Raji (cell line): ENCODE data around the gene ATP11C.

Experiments
- POLR2A ChIP-seq: IDR thresholded peaks from 2 replicates; pipeline ENCODE4 v1.6.1; 2011; ENCODE audit warnings: low read depth, low read length, control low read depth; ENCODE audit not compliant: insufficient read depth

The ATP11C gene

GRCh38 chrX:139831675-139832456 is 101.0 kb downstream of the ATP11C start:
- no peak for TF ChIP-seq POLR2A

- no peak for TF ChIP-seq POLR2A
Observed at GRCh38 chrX:139831017-139831416, 101.8 kb downstream of the ATP11C start.

DNA sequence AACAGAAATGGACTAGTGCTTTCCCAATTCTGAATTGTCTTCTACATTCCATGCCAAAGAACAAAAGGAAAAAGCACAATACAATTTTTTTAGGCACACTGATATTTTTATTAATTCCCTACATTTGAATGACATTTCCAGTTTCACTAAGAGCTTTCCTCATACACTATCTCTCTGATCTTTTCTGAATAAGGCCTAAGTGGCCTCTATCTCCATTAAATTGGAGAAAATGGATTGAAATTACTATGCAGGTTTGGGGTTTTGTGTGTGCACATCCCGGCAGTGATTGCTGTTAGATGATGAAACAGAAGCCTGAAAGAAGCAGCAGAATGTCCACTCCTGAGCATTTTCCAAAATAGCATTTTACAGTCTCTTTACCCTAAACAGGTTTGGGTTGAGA is 104.0 kb downstream of the ATP11C start:
- TF ChIP-seq POLR2A, result no peak

DNA sequence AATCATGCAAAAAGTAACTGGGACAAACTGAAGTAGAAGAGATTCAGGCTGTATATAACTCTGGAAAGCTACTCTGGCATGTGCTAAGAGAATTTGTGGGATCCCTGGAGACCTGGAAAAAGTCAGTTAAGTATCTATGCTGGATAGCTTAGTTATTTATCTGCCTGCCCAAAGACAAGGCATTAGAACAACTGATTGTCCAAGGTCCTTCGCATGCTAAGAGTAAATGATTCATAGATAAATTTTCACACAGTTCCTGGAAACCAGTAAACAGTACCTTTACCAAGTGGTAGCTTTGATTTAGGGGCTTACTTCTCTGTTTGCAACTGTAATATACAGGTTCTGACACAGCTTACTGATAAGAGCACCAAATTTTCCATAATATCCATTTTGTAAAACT is 104.8 kb downstream of the ATP11C start:
- no peak for TF ChIP-seq POLR2A

DNA sequence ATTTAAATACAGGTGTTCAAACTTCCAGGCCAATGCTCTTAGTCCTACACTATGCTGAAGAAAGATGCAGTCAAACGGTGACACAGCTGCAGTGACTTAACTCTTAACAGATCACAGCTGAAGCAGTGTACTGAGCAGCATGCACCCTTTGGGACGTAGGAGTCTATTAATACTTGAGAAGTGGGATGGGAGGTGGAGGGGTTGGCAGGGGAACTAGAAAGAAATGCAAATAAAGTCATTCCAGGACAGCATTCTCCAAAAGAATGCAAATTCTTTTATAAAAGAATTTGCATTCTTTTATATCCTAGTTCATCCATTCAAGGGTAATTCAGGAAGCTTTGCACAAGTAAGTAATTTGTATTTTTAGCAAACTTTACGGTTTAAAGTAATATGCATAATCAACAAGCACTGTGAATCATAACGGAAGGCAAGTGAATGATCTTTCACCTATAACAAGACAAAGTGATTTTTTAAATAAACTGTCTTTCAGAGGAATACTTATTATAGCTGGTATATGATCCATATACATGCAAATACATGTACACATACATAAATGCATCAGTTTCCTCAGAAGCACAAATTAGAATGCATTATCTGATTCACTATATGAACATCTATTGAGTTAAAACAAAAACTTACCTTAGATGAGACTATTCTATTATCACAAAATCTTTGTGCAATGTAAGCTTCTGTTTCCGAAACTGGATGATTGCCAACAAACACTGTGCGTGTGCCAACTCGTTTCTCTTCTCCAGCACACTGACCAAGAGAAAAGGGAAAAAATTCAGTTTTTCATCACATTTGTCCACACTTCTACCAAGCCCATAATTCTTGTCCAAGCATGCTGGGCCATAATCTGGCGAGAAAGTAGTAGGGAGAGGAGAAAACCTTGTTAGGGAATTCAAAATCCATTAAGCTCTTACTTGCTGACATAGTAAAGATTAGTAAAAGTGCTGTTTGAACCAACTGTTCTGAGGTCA is 106.5 kb downstream of the ATP11C start:
- no peak for TF ChIP-seq POLR2A

DNA sequence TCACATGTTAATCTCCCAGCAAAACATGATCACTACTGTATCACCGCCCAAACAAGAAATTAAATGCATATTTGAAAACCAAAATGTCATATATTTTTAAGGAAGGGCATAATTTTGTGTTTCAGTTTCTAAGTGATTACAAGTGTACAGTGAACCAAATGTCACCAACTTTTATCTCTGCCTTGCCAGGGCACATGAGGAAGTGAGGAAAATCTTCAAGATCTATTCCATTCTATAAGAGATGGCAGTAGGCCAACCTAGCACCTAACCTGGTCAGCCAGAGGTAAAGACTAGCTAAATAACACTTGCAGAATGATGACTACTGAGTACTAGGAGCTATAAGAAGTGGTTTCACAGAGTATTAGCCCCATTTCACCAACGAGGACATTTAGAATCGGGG is 107.2 kb downstream of the ATP11C start:
- TF ChIP-seq POLR2A, result no peak

DNA sequence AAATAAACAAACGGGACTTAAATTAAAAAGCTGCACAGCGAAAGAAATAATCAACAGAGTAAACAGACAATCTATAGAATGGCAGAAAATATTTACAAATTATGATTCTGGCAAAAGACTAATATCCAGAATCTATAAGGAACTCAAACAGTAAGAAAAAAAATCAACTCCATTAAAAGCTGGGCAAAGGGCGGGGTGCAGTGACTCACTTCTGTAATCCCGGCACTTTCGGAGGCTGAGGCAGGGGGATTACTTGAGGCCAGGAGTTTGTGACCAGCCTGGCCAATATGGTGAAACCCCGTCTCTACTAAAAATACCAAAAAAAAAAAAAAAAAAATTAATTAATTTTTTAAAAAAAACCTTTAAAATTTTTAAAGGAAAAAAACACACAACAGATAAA is 109.0 kb downstream of the ATP11C start:
- TF ChIP-seq POLR2A, result no peak

DNA sequence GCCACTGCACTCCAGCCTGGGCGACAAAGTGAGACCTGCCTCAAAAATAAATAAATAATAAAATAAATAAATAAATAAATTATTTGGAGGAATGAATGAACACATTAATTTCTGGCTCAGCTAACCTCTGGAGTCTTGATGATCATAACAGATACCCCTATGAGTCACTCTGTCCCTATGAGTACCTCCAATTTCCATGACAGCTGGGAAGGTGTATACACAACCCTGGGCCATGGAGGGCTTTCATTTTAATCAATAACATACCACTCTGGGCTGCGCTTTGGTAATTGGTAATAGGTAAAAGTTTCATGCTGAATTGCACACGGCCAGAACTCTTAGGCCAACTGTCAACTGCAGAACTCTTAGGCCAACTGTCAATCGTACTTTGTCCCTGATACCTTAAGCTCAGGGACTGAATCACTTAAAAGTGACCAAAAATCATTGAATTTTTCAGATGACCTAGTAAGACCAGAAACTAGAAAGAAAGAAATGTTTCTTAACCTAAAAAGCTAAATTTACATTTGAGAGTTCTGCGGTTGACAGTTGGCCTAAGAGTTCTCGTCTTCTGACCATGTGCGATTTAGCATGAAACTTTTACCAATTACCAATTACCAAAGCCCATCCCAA is 112.4 kb downstream of the ATP11C start:
- TF ChIP-seq POLR2A, result no peak

DNA sequence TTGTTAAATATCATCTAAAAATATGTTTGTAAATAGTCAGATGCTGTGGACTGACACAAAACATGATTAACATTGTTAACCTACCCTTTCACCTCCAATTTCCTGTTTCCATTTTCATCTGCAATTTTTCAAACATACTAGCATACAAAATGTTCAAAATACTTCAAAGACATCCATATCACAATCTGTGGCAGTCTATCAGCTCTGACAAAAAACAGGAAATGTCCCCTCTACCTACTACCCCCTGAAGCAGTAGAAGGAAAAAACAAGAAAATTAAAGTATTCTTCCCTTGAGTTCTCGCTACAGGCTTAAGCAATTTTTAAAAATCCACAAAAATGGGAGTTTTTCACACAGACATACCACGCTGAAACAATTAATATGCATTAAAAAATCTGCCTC is 116.6 kb downstream of the ATP11C start:
- TF ChIP-seq POLR2A, result no peak

DNA sequence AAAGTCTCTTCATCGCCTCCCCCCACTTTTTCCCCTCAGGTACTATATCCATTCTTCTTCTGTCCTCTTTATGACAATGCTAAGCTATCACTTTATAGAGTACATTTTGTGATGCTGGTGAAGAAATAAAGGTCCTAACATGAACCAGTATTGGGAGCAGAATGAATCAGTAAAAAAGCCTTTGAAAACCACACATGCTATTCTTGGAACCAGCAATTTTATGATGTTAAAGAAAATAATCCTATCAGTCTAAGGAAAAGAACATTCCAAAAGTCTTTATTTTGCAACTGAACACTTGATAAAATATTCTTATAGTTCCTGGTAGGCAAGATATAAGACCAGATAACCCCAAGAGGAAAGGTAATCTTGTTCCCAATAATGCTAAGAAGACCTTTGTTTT is 117.1 kb downstream of the ATP11C start:
- TF ChIP-seq POLR2A, result no peak

GRCh38 chrX:139811942-139812629 is 120.8 kb downstream of the ATP11C start:
- TF ChIP-seq POLR2A, result no peak

- no peak for TF ChIP-seq POLR2A
Observed at GRCh38 chrX:139804482-139804881, 128.4 kb downstream of the ATP11C start.

- TF ChIP-seq POLR2A, result no peak
Observed at GRCh38 chrX:139803224-139803623, 129.6 kb downstream of the ATP11C start.

- no peak for TF ChIP-seq POLR2A
Observed at GRCh38 chrX:139802048-139802447, 130.8 kb downstream of the ATP11C start.

- TF ChIP-seq POLR2A, result no peak
Observed at GRCh38 chrX:139801397-139801813, 131.4 kb downstream of the ATP11C start.
